A549 (cell line): ENCODE data around the gene VWA5B2. TPM values are rescaled to one million over a fixed set of nuclear protein-coding genes. Genes with fewer than 3 reads are reported as not detected.
A peak's percentile ranks its signal among the peaks of the same experiment; 100 is the strongest.

Experiments
- ATAC-seq, 2 experiments: fragments of 200-7000 bp in 1 of 2; fragments of >200 bp in 1 of 2; cut with Nextera tagmentation in 1 of 2; cut with Tn5 transposase in 1 of 2; 3 replicates each; pipeline versions ENCODE4 v1.8.0 to v1.9.1; 2018 to 2020; ENCODE audit warnings: mild to moderate bottlenecking in 1 of 2, moderate library complexity in 1 of 2
- CTCF ChIA-PET: fragments of 300-600 bp; sonication (Branson Sonifier 250); formaldehyde crosslinking; extraction: SDS; loops from one replicate; lab custom pipeline; 2021; ENCODE audit warnings: antibody characterized with exemption, inconsistent platforms; lab: Yijun Ruan, JAX
- POLR2A ChIA-PET: fragments of 350-600 bp; formaldehyde crosslinking; extraction: SDS; loops from one replicate; lab custom pipeline; 2021; ENCODE audit warnings: antibody characterized with exemption, inconsistent platforms; lab: Yijun Ruan, JAX
- DNase-seq, 2 experiments: peaks; one replicate each; pipeline versions ENCODE4 v3.0.0 to v3.0.0-alpha.2; 2011 to 2016; ENCODE audit warnings: low read depth in 1 of 2, low spot score in 1 of 2
- FAIRE-seq: peaks from 2 replicates; lab custom pipeline; 2011; peaks lifted over from hg19 to GRCh38; lab: Jason Lieb, UNC
- H3K27ac ChIP-seq, 2 experiments: fragments of >200 bp; sonication (Bioruptor Twin); formaldehyde crosslinking; 3 replicates each; pipeline ENCODE4 v1.5.1; 2016 to 2017
- H3K4me1 ChIP-seq: fragments of >200 bp; sonication (Bioruptor Twin); formaldehyde crosslinking; 3 replicates; pipeline ENCODE4 v1.6.1; 2016
- H3K4me2 ChIP-seq: fragments of >200 bp; sonication (Bioruptor Twin); formaldehyde crosslinking; 3 replicates; pipeline ENCODE4 v1.6.1; 2016
- H3K4me3 ChIP-seq: fragments of >200 bp; sonication (Bioruptor Twin); formaldehyde crosslinking; 3 replicates; pipeline ENCODE4 v1.5.1; 2016
- H3K9me3 ChIP-seq: fragments of >200 bp; sonication (Bioruptor Twin); formaldehyde crosslinking; 3 replicates; pipeline ENCODE4 v1.6.1; 2016
- ATOH8 ChIP-seq: fragments of 250-450 bp; sonication (Bioruptor Pico); IDR thresholded peaks from 2 replicates; pipeline ENCODE4 v1.5.0; 2020; ENCODE audit warnings: low read depth, mild to moderate bottlenecking, moderate library complexity
- CBX8 ChIP-seq: fragments of 200-600 bp; sonication (generic); IDR thresholded peaks from 2 replicates; pipeline ENCODE4 v1.6.1; 2016
- CHD2 ChIP-seq: fragments of 150-350 bp; IDR thresholded peaks from 2 replicates; pipeline ENCODE4 v1.6.1; 2014; ENCODE audit warnings: low read length; ENCODE audit not compliant: partially characterized antibody
- CTCF ChIP-seq: fragments of >200 bp; sonication (Bioruptor Twin); formaldehyde crosslinking; IDR thresholded peaks from 3 replicates; pipeline ENCODE4 v1.5.1; 2016
- E2F6 ChIP-seq: IDR thresholded peaks from 2 replicates; pipeline ENCODE4 v1.6.1; 2012; ENCODE audit warnings: low read depth, borderline replicate concordance
- ELK1 ChIP-seq: fragments of 150-350 bp; IDR thresholded peaks from 2 replicates; pipeline ENCODE4 v1.6.1; 2014; ENCODE audit warnings: low read depth, mild to moderate bottlenecking, low read length
- EP300 ChIP-seq, 2 experiments: fragments of >200 bp; sonication (Bioruptor Twin); formaldehyde crosslinking; IDR thresholded peaks; 2 replicates in 1 of 2; 3 replicates in 1 of 2; pipeline ENCODE4 v1.6.1; 2016 to 2017
- HEYL ChIP-seq: fragments of 250-450 bp; sonication (Bioruptor Pico); IDR thresholded peaks from 2 replicates; pipeline ENCODE4 v1.8.0; 2021; ENCODE audit warnings: mild to moderate bottlenecking, moderate library complexity
- HMGXB4 ChIP-seq: fragments of 250-450 bp; sonication (Bioruptor Pico); IDR thresholded peaks from 2 replicates; pipeline ENCODE4 v1.5.0; 2021; ENCODE audit warnings: mild to moderate bottlenecking, moderate library complexity, borderline replicate concordance
- JUN ChIP-seq, 2 experiments: fragments of >200 bp; sonication (Bioruptor Twin); formaldehyde crosslinking; IDR thresholded peaks; 2 replicates in 1 of 2; 3 replicates in 1 of 2; pipeline ENCODE4 v1.6.1; 2016 to 2017
- NFE2L2 ChIP-seq: fragments of 150-350 bp; conservative IDR thresholded peaks from 2 replicates; pipeline ENCODE4 v1.6.1; 2014; ENCODE audit warnings: low read length
- PBX3 ChIP-seq: IDR thresholded peaks from 2 replicates; pipeline ENCODE4 v1.6.1; 2012
- POLR2AphosphoS2 ChIP-seq: conservative IDR thresholded peaks from 2 replicates; pipeline ENCODE4 v1.6.1; 2012; ENCODE audit warnings: low read length, improper control_type of control experiment, inconsistent platforms
- REST ChIP-seq: fragments of 200-600 bp; sonication (generic); IDR thresholded peaks from 2 replicates; pipeline ENCODE4 v1.6.1; 2016; ENCODE audit warnings: antibody characterized with exemption, mild to moderate bottlenecking, moderate library complexity
- RFX5 ChIP-seq: fragments of 450-650 bp; IDR thresholded peaks from 2 replicates; pipeline ENCODE4 v1.7.1; 2014; ENCODE audit warnings: antibody characterized with exemption, mild to moderate bottlenecking, moderate library complexity
- RNF2 ChIP-seq: fragments of 200-600 bp; sonication (generic); IDR thresholded peaks from 2 replicates; pipeline ENCODE4 v1.6.1; 2016; ENCODE audit warnings: low read depth, mild to moderate bottlenecking, antibody characterized with exemption, moderate library complexity, borderline replicate concordance
- SMC3 ChIP-seq: fragments of >200 bp; sonication (Bioruptor Twin); formaldehyde crosslinking; IDR thresholded peaks from 3 replicates; pipeline ENCODE4 v1.6.1; 2018; ENCODE audit warnings: inconsistent platforms
- ZSCAN20 ChIP-seq: fragments of 250-450 bp; sonication (Bioruptor Pico); IDR thresholded peaks from 2 replicates; pipeline ENCODE4 v1.8.0; 2022; ENCODE audit warnings: mild to moderate bottlenecking, moderate library complexity
- WGBS: methylation state at CpG from one replicate; pipeline ENCODE4 v1.1.6; 2017; ENCODE audit errors: missing lambda C conversion rate; 5-methylcytosine and 5-hydroxymethylcytosine counted together
- polyA plus RNA-seq, 4 experiments: library from polyadenylated mRNA; depleted of rRNA in 3 of 4; stranded (reverse); fragments of >200 nt; fragmentation: RNase III in 1 of 4; extraction: RNeasy Plus Mini Kit Qiagen cat#74134 plus additional on column Dnase treatment in 1 of 4; gene quantifications; 2 replicates in 3 of 4; 3 replicates in 1 of 4; pipeline ENCODE4 v1.2.3, GENCODE V29; 2011 to 2017

VWA5B2 gene
- polyA plus RNA-seq, 2 of the 4 experiments (the other 2 are of a cell fraction): 0.37 to 0.48 TPM

GRCh38 chr3:184239708-184240107 lies 10.3 kb downstream of the VWA5B2 start (continued):
- TF ChIP-seq ATOH8 (CRISPR knock-in tag) (no peak), RFX5 (no peak), HEYL (CRISPR knock-in tag) (no peak), ZSCAN20 (CRISPR knock-in tag) (no peak)

GRCh38 chr3:184240384-184241140 lies 11.2 kb downstream of the VWA5B2 start:
- DNase-seq: no peak
- FAIRE-seq: no peak
- Histone ChIP-seq H3K4me2 (no peak overlapping the region), H3K4me1 (no peaks in the 10 kb centered on the region), H3K4me3 (no peak overlapping the region), H3K27ac (no peak overlapping the region), H3K9me3 (no peaks in the 10 kb centered on the region)
- ChIA-PET POLR2A (no interaction called here), CTCF (interaction anchor here (0.7 to 5.3 kb wide), 5 partner anchors 12 to 345 kb away, joined by 3 to 44 read pairs (median 4); partner anchors contain the start of gene VWA5B2)
- no peak for TF ChIP-seq EP300 (IDR thresholded peaks at IDR 0.05)
- no peak for TF ChIP-seq POLR2AphosphoS2
- no peak for TF ChIP-seq ELK1
- no peak for TF ChIP-seq HMGXB4
- no peak for TF ChIP-seq CHD2
- TF ChIP-seq REST: peak; percentile 88
- peak; percentile 33 to 53; a peak in 4 of 6 replicates for ATAC-seq
- 50% methylated on average over 2 of the region's 4 CpGs for WGBS

GRCh38 chr3:184241141-184241446 lies 11.7 kb downstream of the VWA5B2 start:
- no peak overlapping the region for H3K27ac ChIP-seq
- POLR2A ChIA-PET: no interaction called here
- H3K9me3 ChIP-seq: no peaks in the 10 kb centered on the region
- no peak for TF ChIP-seq JUN (IDR thresholded peaks at IDR 0.05)
- TF ChIP-seq PBX3: no peak
- TF ChIP-seq E2F6: no peak
- no peak for TF ChIP-seq CTCF
- TF ChIP-seq RNF2: no peak
- no peak for TF ChIP-seq NFE2L2
- no peak for TF ChIP-seq SMC3
- no peak for TF ChIP-seq CBX8
- TF ChIP-seq, all 56 proteins: peak for 0
- WGBS: 100% methylated on average over 4 of the region's 17 CpGs
- FAIRE-seq (no peak), ATAC-seq (no peak; a peak in 1 of 6 replicates), DNase-seq (no peak)
- CTCF ChIA-PET: interaction anchor here (1.0 to 5.3 kb wide), 4 partner anchors 13 to 345 kb away, joined by 3 to 44 read pairs (median 5); partner anchors contain the start of gene VWA5B2
- H3K4me3 ChIP-seq: no peak overlapping the region
- H3K4me2 ChIP-seq: no peak overlapping the region
- H3K4me1 ChIP-seq: no peaks in the 10 kb centered on the region
